DOHH2 (cell line): ENCODE results near the gene CDH16.

Source experiments
- EZH2phosphoT487 ChIP-seq: fragments of 200-600 bp; sonication (generic); IDR thresholded peaks from 2 replicates; pipeline ENCODE4 v1.6.1; 2017; ENCODE audit warnings: borderline replicate concordance, mild to moderate bottlenecking, antibody characterized with exemption, low read length, moderate library complexity, mixed read lengths
- TF ChIP-seq, protein P1 (sequence below): fragments of 200-600 bp; sonication (generic); IDR thresholded peaks from one replicate; pipeline ENCODE4 v1.5.1; 2014; ENCODE audit warnings: antibody characterized with exemption, mild to moderate bottlenecking, low read depth, low read length; ENCODE audit not compliant: poor library complexity, severe bottlenecking

DNA sequence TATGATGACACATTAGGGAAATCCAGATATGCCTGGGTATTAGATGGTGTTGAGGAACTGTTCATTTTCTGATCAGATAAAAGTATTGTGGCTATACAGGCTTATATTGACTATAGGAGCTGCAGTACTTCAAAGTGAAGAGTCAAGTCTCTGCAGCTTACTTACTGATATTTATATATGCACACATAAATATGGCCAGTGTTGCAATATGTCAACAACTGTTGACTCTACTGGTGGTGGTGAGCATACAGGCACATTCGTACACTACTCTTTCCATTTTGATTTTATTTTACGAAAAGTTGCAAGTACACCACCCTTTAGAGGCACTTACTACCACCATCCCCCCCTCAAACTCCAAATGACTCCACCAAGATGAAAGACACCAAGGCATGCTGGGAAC is 13.0 kb upstream of the CDH16 start:
- TF ChIP-seq, protein P1, sequence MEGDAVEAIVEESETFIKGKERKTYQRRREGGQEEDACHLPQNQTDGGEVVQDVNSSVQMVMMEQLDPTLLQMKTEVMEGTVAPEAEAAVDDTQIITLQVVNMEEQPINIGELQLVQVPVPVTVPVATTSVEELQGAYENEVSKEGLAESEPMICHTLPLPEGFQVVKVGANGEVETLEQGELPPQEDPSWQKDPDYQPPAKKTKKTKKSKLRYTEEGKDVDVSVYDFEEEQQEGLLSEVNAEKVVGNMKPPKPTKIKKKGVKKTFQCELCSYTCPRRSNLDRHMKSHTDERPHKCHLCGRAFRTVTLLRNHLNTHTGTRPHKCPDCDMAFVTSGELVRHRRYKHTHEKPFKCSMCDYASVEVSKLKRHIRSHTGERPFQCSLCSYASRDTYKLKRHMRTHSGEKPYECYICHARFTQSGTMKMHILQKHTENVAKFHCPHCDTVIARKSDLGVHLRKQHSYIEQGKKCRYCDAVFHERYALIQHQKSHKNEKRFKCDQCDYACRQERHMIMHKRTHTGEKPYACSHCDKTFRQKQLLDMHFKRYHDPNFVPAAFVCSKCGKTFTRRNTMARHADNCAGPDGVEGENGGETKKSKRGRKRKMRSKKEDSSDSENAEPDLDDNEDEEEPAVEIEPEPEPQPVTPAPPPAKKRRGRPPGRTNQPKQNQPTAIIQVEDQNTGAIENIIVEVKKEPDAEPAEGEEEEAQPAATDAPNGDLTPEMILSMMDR, result no peak
- TF ChIP-seq EZH2phosphoT487, result no peak
